HL-60 (cell line): ENCODE measurements around the gene BCAR1.

ENCODE experiments used
- DNase-seq, 2 experiments: peaks; one replicate each; pipeline ENCODE4 v3.0.0-alpha.2; 2010 to 2020; ENCODE audit warnings: low read depth in 1 of 2, low spot score in 1 of 2
- H3K27ac ChIP-seq: fragments of 250-450 bp; sonication (Bioruptor Pico); replicated peaks from 2 replicates; pipeline ENCODE4 v1.5.1; 2020; ENCODE audit warnings: mild to moderate bottlenecking, moderate library complexity
- H3K27me3 ChIP-seq: fragments of 250-450 bp; sonication (Bioruptor Pico); 2 replicates; pipeline ENCODE4 v1.5.1; 2021; ENCODE audit warnings: mild to moderate bottlenecking, moderate library complexity; ENCODE audit not compliant: insufficient read depth, poor library complexity, severe bottlenecking
- H3K4me3 ChIP-seq: replicated peaks from 2 replicates; pipeline ENCODE4 v1.5.1; 2011; ENCODE audit warnings: mild to moderate bottlenecking, control low read depth, low read length; ENCODE audit not compliant: insufficient read depth
- GABPA ChIP-seq: IDR thresholded peaks from 2 replicates; pipeline ENCODE4 v1.6.1; 2012; ENCODE audit warnings: low read depth
- POLR2AphosphoS5 ChIP-seq: IDR thresholded peaks from 2 replicates; pipeline ENCODE4 v1.6.1; 2012; ENCODE audit warnings: low read depth
- SPI1 ChIP-seq: IDR thresholded peaks from 2 replicates; pipeline ENCODE4 v1.6.1; 2012; ENCODE audit warnings: low read depth, mild to moderate bottlenecking, borderline replicate concordance
- TF ChIP-seq, protein P1 (sequence below): IDR thresholded peaks from 2 replicates; pipeline ENCODE4 v1.6.1; 2012; ENCODE audit warnings: low read depth; ENCODE audit not compliant: insufficient replicate concordance
- TF ChIP-seq, protein P2 (sequence below): IDR thresholded peaks from one replicate; pipeline ENCODE4 v1.5.1; 2011; ENCODE audit warnings: low read length, control low read depth, inconsistent platforms; ENCODE audit not compliant: insufficient read depth

BCAR1 gene

DNA sequence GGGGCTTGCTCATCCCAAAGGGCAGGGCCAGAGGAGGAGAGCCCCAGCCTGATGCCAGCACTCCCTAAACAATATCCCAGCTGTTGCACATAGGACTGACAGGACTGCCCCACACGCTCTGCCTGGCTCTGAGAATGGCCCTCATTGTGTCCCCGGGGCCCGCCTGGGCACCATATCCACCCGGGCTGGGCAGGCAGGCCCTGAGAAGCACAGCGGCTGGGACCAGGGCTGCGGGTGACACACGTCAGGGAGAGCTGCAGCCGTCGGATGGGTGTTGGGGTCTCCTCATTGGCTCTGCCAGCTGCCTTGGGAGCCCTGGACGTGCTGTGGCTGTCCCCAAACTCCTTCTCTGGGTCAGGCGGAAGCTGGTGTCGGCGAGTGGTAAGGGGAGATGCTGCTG lies 4.2 kb downstream of the BCAR1 start:
- TF ChIP-seq, protein P1, sequence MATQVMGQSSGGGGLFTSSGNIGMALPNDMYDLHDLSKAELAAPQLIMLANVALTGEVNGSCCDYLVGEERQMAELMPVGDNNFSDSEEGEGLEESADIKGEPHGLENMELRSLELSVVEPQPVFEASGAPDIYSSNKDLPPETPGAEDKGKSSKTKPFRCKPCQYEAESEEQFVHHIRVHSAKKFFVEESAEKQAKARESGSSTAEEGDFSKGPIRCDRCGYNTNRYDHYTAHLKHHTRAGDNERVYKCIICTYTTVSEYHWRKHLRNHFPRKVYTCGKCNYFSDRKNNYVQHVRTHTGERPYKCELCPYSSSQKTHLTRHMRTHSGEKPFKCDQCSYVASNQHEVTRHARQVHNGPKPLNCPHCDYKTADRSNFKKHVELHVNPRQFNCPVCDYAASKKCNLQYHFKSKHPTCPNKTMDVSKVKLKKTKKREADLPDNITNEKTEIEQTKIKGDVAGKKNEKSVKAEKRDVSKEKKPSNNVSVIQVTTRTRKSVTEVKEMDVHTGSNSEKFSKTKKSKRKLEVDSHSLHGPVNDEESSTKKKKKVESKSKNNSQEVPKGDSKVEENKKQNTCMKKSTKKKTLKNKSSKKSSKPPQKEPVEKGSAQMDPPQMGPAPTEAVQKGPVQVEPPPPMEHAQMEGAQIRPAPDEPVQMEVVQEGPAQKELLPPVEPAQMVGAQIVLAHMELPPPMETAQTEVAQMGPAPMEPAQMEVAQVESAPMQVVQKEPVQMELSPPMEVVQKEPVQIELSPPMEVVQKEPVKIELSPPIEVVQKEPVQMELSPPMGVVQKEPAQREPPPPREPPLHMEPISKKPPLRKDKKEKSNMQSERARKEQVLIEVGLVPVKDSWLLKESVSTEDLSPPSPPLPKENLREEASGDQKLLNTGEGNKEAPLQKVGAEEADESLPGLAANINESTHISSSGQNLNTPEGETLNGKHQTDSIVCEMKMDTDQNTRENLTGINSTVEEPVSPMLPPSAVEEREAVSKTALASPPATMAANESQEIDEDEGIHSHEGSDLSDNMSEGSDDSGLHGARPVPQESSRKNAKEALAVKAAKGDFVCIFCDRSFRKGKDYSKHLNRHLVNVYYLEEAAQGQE, result no peak
- no peak for TF ChIP-seq SPI1
- no peak for TF ChIP-seq GABPA
- TF ChIP-seq, protein P2, sequence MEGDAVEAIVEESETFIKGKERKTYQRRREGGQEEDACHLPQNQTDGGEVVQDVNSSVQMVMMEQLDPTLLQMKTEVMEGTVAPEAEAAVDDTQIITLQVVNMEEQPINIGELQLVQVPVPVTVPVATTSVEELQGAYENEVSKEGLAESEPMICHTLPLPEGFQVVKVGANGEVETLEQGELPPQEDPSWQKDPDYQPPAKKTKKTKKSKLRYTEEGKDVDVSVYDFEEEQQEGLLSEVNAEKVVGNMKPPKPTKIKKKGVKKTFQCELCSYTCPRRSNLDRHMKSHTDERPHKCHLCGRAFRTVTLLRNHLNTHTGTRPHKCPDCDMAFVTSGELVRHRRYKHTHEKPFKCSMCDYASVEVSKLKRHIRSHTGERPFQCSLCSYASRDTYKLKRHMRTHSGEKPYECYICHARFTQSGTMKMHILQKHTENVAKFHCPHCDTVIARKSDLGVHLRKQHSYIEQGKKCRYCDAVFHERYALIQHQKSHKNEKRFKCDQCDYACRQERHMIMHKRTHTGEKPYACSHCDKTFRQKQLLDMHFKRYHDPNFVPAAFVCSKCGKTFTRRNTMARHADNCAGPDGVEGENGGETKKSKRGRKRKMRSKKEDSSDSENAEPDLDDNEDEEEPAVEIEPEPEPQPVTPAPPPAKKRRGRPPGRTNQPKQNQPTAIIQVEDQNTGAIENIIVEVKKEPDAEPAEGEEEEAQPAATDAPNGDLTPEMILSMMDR, result no peak
- TF ChIP-seq POLR2AphosphoS5, result no peak
- Histone ChIP-seq H3K4me3 (no peak overlapping the region), H3K27ac (no peak overlapping the region), H3K27me3 (peaks cover 45% of the 10 kb centered on the region)
- no peak for DNase-seq

- DNase-seq, result no peak
- Histone ChIP-seq H3K4me3 (no peak overlapping the region), H3K27ac (no peak overlapping the region), H3K27me3 (peaks cover 39% of the 10 kb centered on the region)
- TF ChIP-seq, protein P1, result no peak
- TF ChIP-seq POLR2AphosphoS5 (no peak), GABPA (no peak), SPI1 (no peak)
- TF ChIP-seq, protein P2, result no peak
These were observed 4.8 kb downstream of the BCAR1 start for GRCh38 chr16:75246504-75247205.

GRCh38 chr16:75244844-75245758 lies 6.3 kb downstream of the BCAR1 start:
- Histone ChIP-seq H3K27me3 (peaks cover 30% of the 10 kb centered on the region), H3K4me3 (no peak overlapping the region), H3K27ac (no peak overlapping the region)
- peak; percentile 47; the same call in 1 of the 2 replicates for TF ChIP-seq SPI1
- no peak for TF ChIP-seq GABPA
- DNase-seq, result no peak

GRCh38 chr16:75244225-75244809 lies 7.1 kb downstream of the BCAR1 start:
- peaks cover 24% of the 10 kb centered on the region for H3K27me3 ChIP-seq
- DNase-seq, result peak in 1 of 2 experiments; percentile 18
- no peak overlapping the region for H3K4me3 ChIP-seq
- TF ChIP-seq POLR2AphosphoS5 (no peak), SPI1 (peak; percentile 40; the same call in 1 of the 2 replicates), GABPA (no peak)
- no peak overlapping the region for H3K27ac ChIP-seq
